ENCODE data around the gene TLE1. TPM values are rescaled to one million over a fixed set of nuclear protein-coding genes. Genes with fewer than 3 reads are reported as not detected.

Gene TLE1
- total RNA-seq, 4 donors from 2014 or later = 43.6 to 86.2 (median 68.2) TPM

- 79 to 95% methylated on average over 2 of the region's 2 CpGs for WGBS, 2 donors (ENCODE audit: low coverage in 1 of 2)
- TF ChIP-seq, protein P1, sequence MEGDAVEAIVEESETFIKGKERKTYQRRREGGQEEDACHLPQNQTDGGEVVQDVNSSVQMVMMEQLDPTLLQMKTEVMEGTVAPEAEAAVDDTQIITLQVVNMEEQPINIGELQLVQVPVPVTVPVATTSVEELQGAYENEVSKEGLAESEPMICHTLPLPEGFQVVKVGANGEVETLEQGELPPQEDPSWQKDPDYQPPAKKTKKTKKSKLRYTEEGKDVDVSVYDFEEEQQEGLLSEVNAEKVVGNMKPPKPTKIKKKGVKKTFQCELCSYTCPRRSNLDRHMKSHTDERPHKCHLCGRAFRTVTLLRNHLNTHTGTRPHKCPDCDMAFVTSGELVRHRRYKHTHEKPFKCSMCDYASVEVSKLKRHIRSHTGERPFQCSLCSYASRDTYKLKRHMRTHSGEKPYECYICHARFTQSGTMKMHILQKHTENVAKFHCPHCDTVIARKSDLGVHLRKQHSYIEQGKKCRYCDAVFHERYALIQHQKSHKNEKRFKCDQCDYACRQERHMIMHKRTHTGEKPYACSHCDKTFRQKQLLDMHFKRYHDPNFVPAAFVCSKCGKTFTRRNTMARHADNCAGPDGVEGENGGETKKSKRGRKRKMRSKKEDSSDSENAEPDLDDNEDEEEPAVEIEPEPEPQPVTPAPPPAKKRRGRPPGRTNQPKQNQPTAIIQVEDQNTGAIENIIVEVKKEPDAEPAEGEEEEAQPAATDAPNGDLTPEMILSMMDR (IDR thresholded peaks at IDR 0.05) = no peak
- TF ChIP-seq POLR2AphosphoS5 (IDR thresholded peaks at IDR 0.05) = no peak
- no peak for TF ChIP-seq POLR2A (IDR thresholded peaks at IDR 0.05)
- TF ChIP-seq EP300 (IDR thresholded peaks at IDR 0.05) = no peak
- H3K4me1 ChIP-seq = peaks cover 0 to 35% (median 3%) of the 10 kb centered on the region in 3 donors
- no peaks in the 10 kb centered on the region for H3K9me3 ChIP-seq
- H3K36me3 ChIP-seq = peaks cover 0 to 28% of the 10 kb centered on the region in 2 donors
- H3K27ac ChIP-seq = no peak overlapping the region
- ATAC-seq = no peak
- H3K27me3 ChIP-seq = no peaks in the 10 kb centered on the region
- H3K4me3 ChIP-seq = no peak overlapping the region
Measured at GRCh38 chr9:81629440-81629839, 59.9 kb downstream of the TLE1 start.

GRCh38 chr9:81628897-81629296 is 60.5 kb downstream of the TLE1 start:
- TF ChIP-seq EP300 (IDR thresholded peaks at IDR 0.05) = no peak
- no peak for TF ChIP-seq POLR2AphosphoS5 (IDR thresholded peaks at IDR 0.05)
- no peak for TF ChIP-seq POLR2A (IDR thresholded peaks at IDR 0.05)
- TF ChIP-seq, protein P1 (IDR thresholded peaks at IDR 0.05) = no peak
- ATAC-seq = no peak
- H3K36me3 ChIP-seq = peaks cover 0 to 24% of the 10 kb centered on the region in 2 donors
- 61 to 69% methylated on average over 5 of the region's 5 CpGs for WGBS, 2 donors (ENCODE audit: low coverage in 1 of 2)
- no peaks in the 10 kb centered on the region for H3K9me3 ChIP-seq
- H3K27ac ChIP-seq = no peak overlapping the region
- H3K4me3 ChIP-seq = no peak overlapping the region
- H3K27me3 ChIP-seq = no peaks in the 10 kb centered on the region
- H3K4me1 ChIP-seq = peaks cover 0 to 35% (median 3%) of the 10 kb centered on the region in 3 donors

DNA sequence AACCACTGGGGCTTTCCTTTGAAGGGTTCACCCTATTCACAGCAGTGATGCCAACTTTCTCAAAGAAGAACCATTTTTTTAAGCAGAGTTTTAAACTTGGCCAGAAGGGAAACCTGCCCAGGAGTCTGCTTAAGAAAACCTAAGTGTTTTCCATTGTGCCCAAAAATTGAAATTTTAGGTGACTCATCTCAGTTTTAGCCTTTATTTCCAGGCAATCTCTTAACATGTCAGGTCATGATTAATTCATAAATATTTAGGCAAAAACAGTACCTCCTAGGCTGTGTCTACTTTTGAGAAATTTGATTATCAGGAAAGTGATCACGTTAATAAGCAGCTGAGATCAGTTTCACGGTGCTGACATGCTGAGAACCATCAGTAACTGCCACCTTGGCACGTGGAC is 61.9 kb downstream of the TLE1 start:
- H3K27me3 ChIP-seq = no peaks in the 10 kb centered on the region
- no peak for ATAC-seq
- WGBS, 2 donors (ENCODE audit: low coverage in 1 of 2) = 77% methylated on average over 3 of the region's 3 CpGs; no CpG with 5 or more reads in 1 of the 2 donors
- peaks cover 0 to 15% of the 10 kb centered on the region in 2 donors for H3K36me3 ChIP-seq
- H3K4me1 ChIP-seq = peaks cover 0 to 38% (median 3%) of the 10 kb centered on the region in 3 donors
- TF ChIP-seq POLR2A (IDR thresholded peaks at IDR 0.05) = no peak
- no peak for TF ChIP-seq EP300 (IDR thresholded peaks at IDR 0.05)
- TF ChIP-seq POLR2AphosphoS5 (IDR thresholded peaks at IDR 0.05) = no peak
- TF ChIP-seq, protein P1 (IDR thresholded peaks at IDR 0.05) = no peak
- no peak overlapping the region for H3K4me3 ChIP-seq
- no peak overlapping the region for H3K27ac ChIP-seq
- no peaks in the 10 kb centered on the region for H3K9me3 ChIP-seq

DNA sequence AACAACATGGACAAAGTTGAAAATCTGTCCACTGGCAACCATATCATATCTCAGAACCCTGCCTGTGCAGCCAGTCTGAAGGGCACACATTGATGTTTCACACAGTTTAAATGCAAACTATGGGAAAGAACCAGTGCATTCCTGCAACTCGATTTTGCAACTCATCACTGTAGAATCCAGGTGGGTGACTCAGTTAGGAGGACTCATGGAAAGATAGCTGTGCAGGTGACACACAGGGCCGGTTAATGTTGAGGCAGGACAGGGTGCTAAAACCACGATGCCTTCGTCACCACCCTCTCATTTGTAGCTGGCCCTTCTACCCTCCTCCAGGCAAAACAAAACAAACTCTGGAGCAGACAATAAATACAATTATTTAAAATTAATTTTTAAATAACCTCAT is 62.8 kb downstream of the TLE1 start:
- 84 to 87% methylated on average over 3 to 4 of the region's 4 CpGs for WGBS, 2 donors (ENCODE audit: low coverage in 1 of 2)
- Histone ChIP-seq H3K27me3 (no peaks in the 10 kb centered on the region), H3K9me3 (no peaks in the 10 kb centered on the region), H3K27ac (no peak overlapping the region), H3K4me1 (peaks cover 0 to 40% (median 3%) of the 10 kb centered on the region in 3 donors), H3K4me3 (no peak overlapping the region), H3K36me3 (peaks cover 0 to 14% of the 10 kb centered on the region in 2 donors)
- TF ChIP-seq EP300 (IDR thresholded peaks at IDR 0.05) (no peak), POLR2AphosphoS5 (IDR thresholded peaks at IDR 0.05) (no peak), POLR2A (IDR thresholded peaks at IDR 0.05) (no peak)
- TF ChIP-seq, protein P1 (IDR thresholded peaks at IDR 0.05) = no peak
- no peak for ATAC-seq

- H3K9me3 ChIP-seq = no peaks in the 10 kb centered on the region
- TF ChIP-seq POLR2AphosphoS5 (IDR thresholded peaks at IDR 0.05) (no peak), POLR2A (IDR thresholded peaks at IDR 0.05) (no peak)
- TF ChIP-seq, protein P1 (IDR thresholded peaks at IDR 0.05) = no peak
- ATAC-seq = no peak
- H3K36me3 ChIP-seq = peaks cover 0 to 8% of the 10 kb centered on the region in 2 donors
- peaks cover 0 to 43% (median 3%) of the 10 kb centered on the region in 3 donors for H3K4me1 ChIP-seq
- no peak overlapping the region for H3K27ac ChIP-seq
- H3K27me3 ChIP-seq = no peaks in the 10 kb centered on the region
- WGBS, 2 donors (ENCODE audit: low coverage in 1 of 2) = 68 to 86% methylated on average over 5 to 6 of the region's 6 CpGs
- H3K4me3 ChIP-seq = no peak overlapping the region
Measured at GRCh38 chr9:81625969-81626368, 63.4 kb downstream of the TLE1 start.

Data from gastroesophageal sphincter (tissue), 4 donors.